ENCODE results near the gene TEX14.
A peak's percentile ranks its signal among the peaks of the same experiment; 100 is the strongest.
"Not testable (repeated sequence)": the region's sequence is repeated elsewhere in the genome, so short reads cannot be mapped to it uniquely, and the experiment has no call there.

Gene TEX14

DNA sequence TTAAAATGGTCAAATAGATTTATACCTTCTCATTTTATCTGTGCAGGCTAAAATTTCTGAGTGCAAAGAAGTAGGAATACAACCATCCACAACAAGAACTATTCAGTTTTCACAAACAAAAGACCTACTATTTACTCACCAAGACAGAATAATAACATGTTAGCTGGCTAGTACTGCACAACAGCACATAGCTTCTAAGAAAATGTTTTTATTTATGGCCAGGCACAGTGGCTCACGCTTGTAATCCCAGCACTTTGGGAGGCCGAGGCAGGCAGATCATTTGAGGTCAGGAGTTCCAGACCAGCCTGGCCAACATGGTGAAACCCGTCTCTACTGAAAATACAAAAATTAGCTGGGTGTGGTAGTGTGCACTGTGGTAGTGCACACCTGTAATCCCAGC, 136.7 kb downstream of the TEX14 start:
- not testable (repeated sequence) for DNase-seq

- no peak for DNase-seq
Observed at GRCh38 chr17:58541249-58541648, 150.6 kb downstream of the TEX14 start.

GRCh38 chr17:58539698-58540097, 152.1 kb downstream of the TEX14 start:
- peak; percentile 9 for DNase-seq

- DNase-seq = no peak
Observed at GRCh38 chr17:58538811-58539409, 152.9 kb downstream of the TEX14 start.

DNA sequence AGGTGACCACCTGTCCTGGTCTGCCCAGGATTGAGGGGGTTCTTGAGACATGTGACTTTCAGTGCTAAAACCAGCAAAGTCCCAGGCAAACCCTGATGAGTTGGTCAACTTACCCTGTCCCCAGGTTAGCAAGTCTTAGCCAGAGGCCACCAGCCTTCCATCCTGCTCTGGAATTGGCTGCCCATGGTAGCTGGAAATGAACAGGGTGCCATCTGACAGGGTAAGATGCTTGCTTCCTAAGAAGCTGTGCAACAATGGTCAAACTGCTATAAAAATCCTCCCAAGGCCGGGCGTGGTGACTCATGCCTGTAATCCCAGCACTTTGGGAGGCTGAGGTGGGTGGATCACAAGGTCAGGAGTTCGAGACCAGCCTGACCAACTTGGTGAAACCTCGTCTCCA, 154.6 kb downstream of the TEX14 start:
- DNase-seq = no peak

GRCh38 chr17:58536542-58536941, 155.3 kb downstream of the TEX14 start:
- no peak for DNase-seq

DNA sequence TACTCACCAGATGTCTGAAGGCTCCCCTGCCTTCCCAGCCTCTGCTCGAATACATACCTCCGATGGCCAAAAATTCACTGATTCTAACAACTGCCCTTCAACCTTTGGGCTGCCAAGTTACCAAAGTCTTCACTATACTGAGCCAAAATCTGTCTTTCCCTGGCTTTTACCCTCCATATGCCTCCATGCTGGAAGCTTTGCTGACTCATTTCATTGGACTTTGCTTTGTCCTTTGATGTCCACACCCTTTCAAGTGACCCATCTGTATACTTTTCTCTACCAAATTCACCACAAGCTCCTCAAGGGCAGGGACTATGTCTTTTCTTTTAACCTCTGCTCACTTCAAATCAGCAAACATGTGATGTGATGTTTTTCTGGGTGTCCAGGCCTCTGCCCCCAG, 156.4 kb downstream of the TEX14 start:
- no peak for DNase-seq

DNA sequence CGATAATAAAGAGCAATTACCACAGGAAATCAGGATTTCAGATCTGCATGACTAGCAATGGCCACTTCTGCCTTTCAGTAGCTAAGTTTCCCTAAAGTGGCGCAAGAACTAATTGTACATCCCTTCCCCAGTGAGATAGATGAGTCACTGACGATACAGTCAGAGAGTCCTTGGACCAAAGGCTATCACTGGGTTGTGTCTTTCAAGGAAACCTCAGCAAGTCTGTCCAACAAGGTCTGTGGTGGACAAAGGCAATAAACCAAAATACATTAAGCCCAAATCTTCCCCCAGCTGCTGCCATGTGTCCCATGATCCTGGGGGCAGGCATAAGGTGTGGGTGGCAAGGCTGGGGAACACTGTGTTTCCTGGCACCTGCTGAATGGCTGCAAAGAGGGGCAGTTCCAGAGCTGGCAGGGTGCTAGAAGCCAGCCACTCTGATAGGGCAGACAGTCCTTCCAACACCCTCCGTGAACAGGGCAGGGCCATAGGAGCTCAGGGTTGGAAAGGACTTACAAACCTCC, 156.9 kb downstream of the TEX14 start:
- DNase-seq = no peak

DNA sequence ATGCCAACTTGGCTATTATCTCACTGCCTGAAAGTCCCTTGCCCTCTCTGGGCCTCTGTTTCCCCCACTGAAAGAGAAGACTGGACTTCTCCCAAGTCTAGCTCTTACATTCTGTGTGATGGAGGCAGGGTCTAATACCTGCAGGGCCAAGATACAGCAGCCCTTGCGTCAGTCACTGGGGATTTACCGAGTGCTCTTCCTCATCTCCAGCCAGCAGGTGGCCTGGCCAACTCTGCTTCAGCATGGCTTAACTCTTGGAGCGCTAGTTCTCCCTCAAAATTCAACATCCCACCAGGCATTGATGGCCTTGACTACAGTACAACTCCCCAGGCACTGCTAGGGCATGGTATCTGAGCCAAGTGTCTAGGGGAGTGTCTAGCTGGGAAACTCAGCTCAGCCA, 157.5 kb downstream of the TEX14 start:
- no peak for DNase-seq

DNA sequence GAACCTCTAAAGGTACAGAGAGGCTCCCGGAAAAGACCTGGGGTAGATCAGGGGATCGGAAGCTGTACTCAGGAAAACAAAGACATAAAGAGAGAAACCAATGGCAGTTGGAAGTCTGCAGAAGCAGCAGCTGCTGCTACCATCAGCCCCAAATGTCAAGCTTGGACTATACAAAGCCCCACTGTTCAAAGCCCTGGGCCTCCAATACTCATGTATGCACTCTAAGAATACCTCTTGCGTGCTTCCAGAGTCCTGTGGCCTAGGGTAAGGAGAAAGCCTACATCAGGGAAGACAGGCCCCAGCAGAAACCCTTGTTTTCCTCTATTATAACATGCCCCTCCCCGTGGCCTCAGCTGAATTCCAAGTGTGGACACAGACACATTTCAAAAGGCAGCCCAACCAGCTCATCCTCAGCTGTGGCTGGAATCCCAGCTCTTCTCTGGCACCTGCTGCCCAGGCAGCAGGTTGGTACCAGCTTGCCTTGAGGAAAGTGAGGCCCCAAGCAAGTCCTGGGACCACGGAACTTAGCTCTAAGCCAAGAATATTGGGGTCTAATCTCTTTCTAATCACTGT, 158.1 kb downstream of the TEX14 start:
- no peak for DNase-seq

DNA sequence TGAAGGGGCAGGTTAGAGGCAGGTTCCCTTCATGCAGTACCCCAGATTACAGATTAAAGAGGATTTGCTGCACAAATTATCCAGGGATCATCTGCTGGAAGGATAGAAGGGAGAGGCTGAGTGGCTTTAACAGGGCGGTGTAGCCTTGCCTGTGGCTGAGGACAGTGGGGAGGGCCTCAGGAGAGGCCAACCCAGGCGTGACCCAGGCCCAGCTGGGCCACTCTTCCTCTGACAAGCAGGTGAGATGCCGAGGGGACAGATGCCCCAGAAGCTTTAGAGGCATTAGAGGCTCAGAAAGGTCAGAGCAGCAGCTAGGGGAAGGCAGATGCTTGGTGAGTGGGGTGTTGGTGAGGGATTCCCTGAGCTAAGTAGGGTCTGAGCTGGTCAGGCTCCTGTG, 159.3 kb downstream of the TEX14 start:
- no peak for DNase-seq

- peak; percentile 65 for DNase-seq
Observed at GRCh38 chr17:58531661-58532554, 159.9 kb downstream of the TEX14 start.

GRCh38 chr17:58531122-58531521, 160.7 kb downstream of the TEX14 start:
- DNase-seq = no peak

DNA sequence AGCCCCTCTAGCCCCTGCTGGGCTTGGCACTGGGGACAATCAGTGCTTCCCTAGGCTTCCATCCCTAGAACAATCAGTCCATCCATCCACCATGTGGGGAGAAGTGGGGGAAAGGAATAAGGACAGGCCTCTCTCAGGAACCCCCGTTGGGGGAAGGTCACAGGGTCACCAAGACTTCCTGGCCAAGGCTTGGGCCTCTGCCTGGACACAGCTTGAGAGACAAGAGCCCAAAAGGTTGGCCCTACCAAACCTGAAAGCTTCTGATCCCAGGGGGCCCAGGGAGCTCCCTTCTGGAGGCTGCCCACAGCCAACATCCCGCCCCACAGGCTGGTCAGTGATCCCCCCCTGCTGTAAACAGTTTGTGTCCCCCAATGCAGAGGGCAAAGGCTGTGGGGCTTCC, 161.2 kb downstream of the TEX14 start:
- no peak for DNase-seq

- no peak for DNase-seq
Observed at GRCh38 chr17:58529275-58529674, 162.6 kb downstream of the TEX14 start.

DNA sequence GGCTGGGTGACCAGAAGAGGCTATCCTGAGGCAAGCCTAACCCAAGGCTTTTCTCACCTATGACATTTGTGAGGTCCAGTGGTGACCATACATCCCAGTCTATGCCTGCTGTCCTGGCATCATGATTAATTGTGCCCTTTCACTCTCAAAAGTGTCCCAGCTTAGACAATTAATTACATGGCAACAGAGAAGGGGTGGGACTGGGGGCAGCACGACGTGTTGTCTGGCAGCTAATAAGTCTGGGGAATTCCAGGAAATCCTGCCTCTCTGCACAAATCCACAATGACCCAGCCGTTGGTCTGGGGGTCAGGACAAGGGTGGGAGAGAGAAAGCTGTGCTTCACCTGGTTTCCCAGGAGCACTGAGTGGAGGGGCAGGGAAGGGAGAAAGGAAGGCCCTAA, 163.4 kb downstream of the TEX14 start:
- DNase-seq = no peak

DNA sequence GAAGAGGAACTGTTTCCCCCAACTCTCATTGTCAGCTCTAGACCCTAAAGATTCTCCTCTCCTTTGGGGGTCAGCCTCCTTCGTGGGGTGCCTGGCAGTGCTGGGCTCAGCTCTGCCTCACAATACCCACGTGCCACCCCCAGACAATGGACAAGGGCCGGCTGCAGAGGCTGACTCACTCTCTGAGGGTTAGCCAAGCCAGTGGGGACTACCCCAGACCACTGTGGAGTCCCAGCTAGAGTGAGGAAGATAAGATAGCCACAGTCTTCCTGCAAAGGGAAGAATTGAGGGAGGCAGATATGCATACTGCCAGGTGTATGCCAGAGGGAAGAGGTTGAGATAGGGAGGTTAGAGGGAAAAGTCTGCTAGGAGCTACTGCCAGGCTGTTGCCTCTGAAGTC, 163.9 kb downstream of the TEX14 start:
- no peak for DNase-seq

GRCh38 chr17:58527306-58527705, 164.5 kb downstream of the TEX14 start:
- DNase-seq = no peak

DNA sequence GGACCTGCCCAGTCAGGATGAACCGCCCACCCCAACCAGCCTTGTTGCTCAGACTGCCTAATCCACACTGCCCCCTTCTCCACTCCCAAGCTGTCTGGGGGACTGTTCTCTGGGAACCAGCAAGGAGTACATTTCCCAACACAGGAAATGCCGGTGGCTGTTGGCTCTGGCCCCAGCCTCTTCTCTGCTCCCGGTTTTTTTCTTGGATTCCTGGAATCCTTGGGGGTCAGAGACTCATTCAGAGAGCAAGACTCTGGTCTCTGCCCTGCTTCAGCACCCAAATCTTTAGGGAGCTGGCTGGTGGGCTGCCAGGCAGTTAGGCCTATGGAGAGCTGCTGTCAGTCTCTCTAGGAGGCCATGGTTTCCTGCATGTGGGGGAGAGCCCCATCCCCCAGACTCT, 166.6 kb downstream of the TEX14 start:
- DNase-seq = no peak

DNA sequence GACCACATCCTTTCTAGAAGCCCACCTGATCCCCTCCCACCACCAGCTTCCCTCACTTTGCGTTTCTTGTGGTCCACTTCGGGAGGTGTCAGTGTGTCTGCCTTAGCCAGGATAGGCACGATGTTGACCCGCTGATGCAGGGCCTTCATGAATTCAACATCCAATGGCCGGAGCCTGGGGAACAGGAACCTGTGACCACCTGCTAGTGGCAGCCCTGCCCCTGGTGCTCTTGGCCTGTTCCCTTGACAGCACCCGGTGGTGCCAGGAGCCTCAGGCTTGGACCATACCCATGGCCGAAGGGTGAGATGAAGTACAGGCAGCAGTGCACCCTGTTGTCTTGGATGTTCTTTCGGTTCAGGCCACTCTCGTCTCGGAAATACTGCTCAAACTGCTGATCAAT, 170.2 kb downstream of the TEX14 start:
- no peak for DNase-seq

GRCh38 chr17:58520843-58521430, 170.9 kb downstream of the TEX14 start:
- DNase-seq = peak; percentile 40

- peak; percentile 100 for DNase-seq
Observed at GRCh38 chr17:58517928-58518609, 173.8 kb downstream of the TEX14 start.

DNA sequence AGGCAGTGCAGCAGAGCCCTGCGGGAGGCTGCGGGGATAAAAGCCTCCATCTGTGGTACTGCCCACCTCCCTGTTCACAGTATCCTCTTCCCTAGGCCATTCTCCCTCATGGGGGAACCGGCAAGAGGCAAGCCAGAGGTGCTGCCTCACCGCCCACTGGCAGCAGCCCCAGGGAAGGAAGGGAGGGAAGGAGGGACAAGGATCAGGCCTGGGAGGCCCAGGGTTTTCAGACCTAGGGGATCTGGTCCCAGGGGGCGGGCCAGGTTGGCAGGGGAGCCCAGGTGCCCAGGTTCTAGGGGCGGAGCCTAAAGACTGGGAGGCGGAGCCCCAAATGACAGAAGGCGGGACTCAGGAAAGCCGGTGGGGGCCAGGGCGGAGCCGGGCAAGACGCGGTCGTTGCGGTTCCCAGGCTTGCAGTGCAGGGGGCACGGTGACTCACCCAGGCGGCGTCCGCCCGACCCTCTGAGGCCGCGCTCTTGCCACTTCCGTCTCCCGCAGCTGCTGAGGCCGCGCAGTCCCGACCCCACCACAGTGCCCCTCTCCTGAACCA, 174.4 kb downstream of the TEX14 start:
- no peak for DNase-seq
